VCaP (cell line): ENCODE results near the gene FAM170B.

Experiments used
- H3K27ac ChIP-seq: fragments of 450-650 bp; 2 replicates; pipeline ENCODE4 v1.5.1; 2017
- CTCF ChIP-seq: fragments of 450-650 bp; conservative IDR thresholded peaks from 2 replicates; pipeline ENCODE4 v1.5.1; 2017; ENCODE audit warnings: mild to moderate bottlenecking, moderate library complexity

Gene FAM170B

GRCh38 chr10:49172777-49173132 lies 38.9 kb upstream of the FAM170B start:
- H3K27ac ChIP-seq = no peak overlapping the region
- TF ChIP-seq CTCF = no peak

GRCh38 chr10:49172061-49172776 lies 38.4 kb upstream of the FAM170B start:
- no peak for TF ChIP-seq CTCF
- H3K27ac ChIP-seq = no peak overlapping the region

GRCh38 chr10:49171326-49172060 lies 37.7 kb upstream of the FAM170B start:
- H3K27ac ChIP-seq = no peak overlapping the region
- no peak for TF ChIP-seq CTCF

GRCh38 chr10:49170632-49171325 lies 37.0 kb upstream of the FAM170B start:
- TF ChIP-seq CTCF = no peak
- H3K27ac ChIP-seq = no peak overlapping the region

GRCh38 chr10:49169776-49170175 lies 36.0 kb upstream of the FAM170B start:
- no peak for TF ChIP-seq CTCF
- H3K27ac ChIP-seq = no peak overlapping the region

- no peak overlapping the region for H3K27ac ChIP-seq
- no peak for TF ChIP-seq CTCF
Observed at GRCh38 chr10:49168831-49169500, 35.1 kb upstream of the FAM170B start.

GRCh38 chr10:49168171-49168540 lies 34.3 kb upstream of the FAM170B start:
- TF ChIP-seq CTCF = no peak
- no peak overlapping the region for H3K27ac ChIP-seq
